GM21390 (cell line): Measurements from ENCODE around the gene CCDC47.

ENCODE experiments used
- ATAC-seq: cut with Tn5 transposase; IDR thresholded peaks from one replicate; pipeline ENCODE4 v1.9.1; 2021; ENCODE audit not compliant: unreplicated experiment

The CCDC47 gene

DNA sequence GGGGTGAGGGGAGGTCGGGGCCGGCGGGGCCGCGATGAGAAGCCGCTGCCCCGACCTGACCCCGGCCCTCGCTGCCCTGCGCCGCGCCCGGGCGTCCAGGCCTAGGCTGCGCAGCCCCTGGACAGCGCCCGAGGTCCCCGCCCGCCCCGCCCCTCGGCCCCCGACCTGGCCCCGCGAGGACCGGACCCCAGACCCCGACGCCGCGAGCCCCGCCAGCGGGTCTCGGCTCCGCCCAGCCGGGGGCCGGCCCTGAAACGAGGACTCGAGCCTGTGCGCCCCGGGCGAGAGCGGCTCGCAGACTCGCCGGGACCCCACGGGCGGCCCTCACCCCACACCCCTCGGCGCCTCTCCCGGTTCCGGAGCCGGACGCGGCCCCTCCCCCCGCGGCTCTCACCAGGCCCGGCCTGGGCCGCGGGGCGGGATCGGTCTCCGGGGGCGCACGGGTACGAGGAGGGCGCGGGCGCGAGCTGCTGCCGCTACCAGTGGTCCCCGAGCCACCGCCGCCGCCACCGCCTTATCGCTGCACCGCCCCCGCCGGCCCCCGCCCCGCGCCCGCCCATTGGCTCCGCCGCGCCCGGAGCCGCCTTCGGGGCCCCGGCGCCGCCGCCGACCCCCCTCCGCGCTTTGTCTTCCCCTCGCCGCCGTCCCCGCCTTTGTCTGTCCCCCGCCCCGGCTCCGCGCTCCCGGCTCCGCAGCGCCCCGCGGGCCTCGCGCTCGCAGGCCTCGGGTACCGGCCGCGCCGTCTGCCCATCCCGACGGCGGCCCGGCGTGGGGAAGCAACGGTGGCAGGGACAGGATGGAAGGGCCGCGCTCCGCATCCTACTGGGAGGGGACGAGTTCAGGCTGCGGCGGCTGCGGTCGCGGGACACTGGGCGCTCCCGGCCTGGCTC is 73.5 kb downstream of the CCDC47 start, which contains the start of gene LIMD2:
TSS of gene LIMD2 (minus strand) at position 488 of the 890 bp plus-strand sequence. CDS start 827 bp downstream, outside the sequence.
- peak; percentile 7 for ATAC-seq

DNA sequence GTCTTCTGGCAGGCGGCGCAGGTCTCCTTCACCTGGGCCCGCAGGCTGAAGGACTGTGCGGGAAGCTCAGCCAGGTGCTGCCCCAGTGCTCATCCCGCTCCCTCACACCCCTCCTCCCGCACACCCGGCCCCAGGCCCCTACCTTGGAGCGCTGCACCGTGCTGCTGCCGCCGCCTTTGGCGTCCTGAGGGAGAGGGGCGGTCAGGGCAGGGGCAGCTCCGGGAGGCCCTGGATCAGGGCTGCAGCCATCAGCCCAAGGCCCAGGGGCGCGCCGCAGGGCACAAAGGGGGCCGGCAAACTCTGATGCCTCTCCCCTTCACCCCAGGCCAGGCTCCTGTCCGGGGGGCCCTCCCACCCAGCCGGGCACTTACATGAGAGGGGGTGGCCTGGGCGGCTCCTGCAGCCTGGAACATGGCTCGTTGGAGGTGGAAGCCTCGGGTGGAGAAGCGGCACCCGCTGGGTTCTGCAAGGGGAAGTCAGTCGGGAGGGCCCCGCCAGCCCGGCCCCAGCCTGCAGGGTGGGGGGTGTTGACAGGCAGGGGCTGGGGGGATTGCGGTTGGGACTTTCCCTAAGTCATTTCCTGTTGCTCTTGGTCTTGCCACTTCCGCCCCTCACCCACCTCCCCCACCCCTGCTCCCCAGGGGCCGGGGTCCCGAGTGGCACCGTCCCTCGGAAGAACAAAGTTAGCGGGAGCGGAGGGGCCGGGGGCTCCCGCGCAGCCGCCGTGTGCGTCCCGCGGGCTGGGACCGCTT is 74.3 kb downstream of the CCDC47 start:
- peak; percentile 24 for ATAC-seq

GRCh38 chr17:63698381-63698885 is 75.0 kb downstream of the CCDC47 start:
- ATAC-seq: no peak

DNA sequence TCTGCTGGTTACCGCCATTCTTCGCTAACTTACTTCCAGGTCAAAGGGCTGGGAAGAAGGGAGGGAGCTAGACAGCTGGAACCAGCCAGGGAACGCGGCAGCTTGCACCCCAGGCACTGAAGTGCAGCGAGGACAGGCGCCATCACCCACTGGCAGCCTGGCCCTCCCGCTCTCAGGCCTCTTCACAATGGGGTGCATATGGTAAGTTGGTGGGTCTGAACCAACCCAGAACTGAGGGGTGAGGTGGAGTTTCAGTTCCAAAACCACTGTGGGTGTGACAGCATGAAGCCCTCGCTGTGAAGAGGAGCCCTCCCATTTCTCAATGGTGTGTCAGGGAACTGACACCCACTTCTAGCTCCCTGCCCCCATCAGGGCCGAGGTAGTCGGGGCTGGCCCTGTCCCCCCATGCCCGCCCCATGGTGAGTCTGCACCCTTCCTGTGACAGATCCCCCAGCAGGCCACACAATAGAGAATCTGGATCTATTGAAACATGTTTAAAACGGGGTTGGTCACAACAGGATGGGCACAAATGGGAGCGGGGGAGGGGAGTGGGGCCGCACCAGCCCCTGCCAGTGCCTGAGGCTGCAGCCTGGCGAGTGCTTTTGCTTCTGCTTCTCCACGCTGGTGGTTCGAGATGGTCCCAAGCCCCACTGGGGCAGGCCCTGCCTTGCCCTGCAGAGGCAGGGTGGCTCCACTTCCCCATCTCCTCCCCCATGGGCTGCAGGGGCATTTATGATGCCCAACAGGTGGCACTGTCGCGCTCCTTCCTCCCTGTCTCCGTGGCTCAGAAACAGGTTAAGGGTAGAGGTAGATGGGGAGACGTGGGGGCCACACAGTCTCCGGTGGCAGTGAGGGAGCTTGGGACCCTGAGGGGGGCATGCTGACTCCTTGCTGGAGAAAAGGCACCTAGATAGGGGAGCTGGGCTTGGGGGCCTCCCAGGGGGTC is 75.8 kb downstream of the CCDC47 start:
- ATAC-seq: peak; percentile 31

GRCh38 chr17:63696381-63696961 is 76.9 kb downstream of the CCDC47 start:
- no peak for ATAC-seq

- no peak for ATAC-seq
Measured at GRCh38 chr17:63695889-63696288, 77.5 kb downstream of the CCDC47 start.
